ENCODE measurements around the gene ASPHD2. TPM values are rescaled to one million over a fixed set of nuclear protein-coding genes. Genes with fewer than 3 reads are reported as not detected.

ASPHD2 gene
- polyA plus RNA-seq, 1 donor from 2014 or later, result 18.7 TPM

DNA sequence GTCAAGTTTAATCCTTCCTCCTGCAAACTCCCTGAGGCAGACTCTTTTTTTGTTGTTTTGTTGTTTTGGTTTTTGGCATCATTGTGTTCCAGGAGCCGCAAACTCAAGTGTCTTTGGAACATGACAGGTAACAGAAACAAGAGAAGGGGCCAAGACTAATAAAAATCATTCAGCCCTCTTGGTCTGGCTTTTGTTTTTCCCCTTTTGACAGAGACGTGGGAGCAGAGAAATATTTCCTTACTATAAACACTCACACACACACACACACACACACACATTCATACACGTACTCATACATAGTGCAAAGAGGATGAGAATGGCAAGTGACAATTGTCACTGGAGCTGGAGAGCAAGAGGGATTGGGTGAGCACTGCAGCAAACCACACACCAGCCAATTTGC lies 10.4 kb upstream of the ASPHD2 start:
- H4K20me1 ChIP-seq (ENCODE audit: insufficient read depth), result no peaks in the 10 kb centered on the region

DNA sequence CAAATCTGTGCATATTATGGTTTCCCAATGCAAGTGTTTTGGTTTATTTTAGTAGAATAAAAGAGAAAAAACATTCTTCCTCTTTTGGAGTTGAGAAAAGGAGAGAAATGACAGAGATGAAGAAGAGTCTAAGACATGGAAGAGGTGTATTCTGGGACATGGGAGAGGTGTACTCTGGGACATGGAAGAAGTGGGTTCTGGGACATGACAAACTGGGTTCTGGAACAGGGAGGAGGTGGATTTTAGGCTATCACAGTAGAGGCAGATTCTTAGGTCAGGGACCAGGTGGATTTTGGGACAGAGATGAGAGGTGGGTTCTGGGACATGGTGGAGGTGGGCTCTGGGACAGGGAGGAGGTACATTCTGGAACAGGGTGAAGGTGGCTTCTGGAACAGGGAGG lies 2.1 kb upstream of the ASPHD2 start:
- H3K4me2 ChIP-seq (ENCODE audit: low read length), result no peak overlapping the region
- no peak overlapping the region for H3K27ac ChIP-seq (ENCODE audit: low read length)
- H2AFZ ChIP-seq (ENCODE audit: low read depth, low read length), result no peak overlapping the region
- no peaks in the 10 kb centered on the region for H3F3A ChIP-seq (ENCODE audit: insufficient read depth, low read length, poor library complexity, severe bottlenecking)
- no peak overlapping the region for H3K9ac ChIP-seq (ENCODE audit: low read length)
- no peaks in the 10 kb centered on the region for H3K9me3 ChIP-seq (ENCODE audit: low read length)
- TF ChIP-seq SMC3 (conservative IDR thresholded peaks at IDR 0.05; ENCODE audit: poor library complexity) (no peak), TAF1 (IDR thresholded peaks at IDR 0.05; ENCODE audit: low read depth) (no peak), RAD21 (conservative IDR thresholded peaks at IDR 0.05) (no peak), MXI1 (conservative IDR thresholded peaks at IDR 0.05; ENCODE audit: poor library complexity, severe bottlenecking) (no peak)
- no peaks in the 10 kb centered on the region for H4K20me1 ChIP-seq (ENCODE audit: insufficient read depth)
- no peaks in the 10 kb centered on the region for H3K27me3 ChIP-seq (ENCODE audit: insufficient read depth, low read depth, low read length)
- H3K9me2 ChIP-seq (ENCODE audit: insufficient read depth, low read length), result no peaks in the 10 kb centered on the region
- no peak overlapping the region for H3K4me3 ChIP-seq (ENCODE audit: low read length)
- no peaks in the 10 kb centered on the region for H3K36me3 ChIP-seq (ENCODE audit: insufficient read depth, low read length)
- no peaks in the 10 kb centered on the region for H3K79me2 ChIP-seq (replicated peaks; ENCODE audit: insufficient read depth, low read length)

More for the DNA sequence above, 10.4 kb upstream of the ASPHD2 start:
- Histone ChIP-seq H3K27ac (ENCODE audit: low read length) (no peak overlapping the region), H3K79me2 (replicated peaks; ENCODE audit: insufficient read depth, low read length) (no peaks in the 10 kb centered on the region), H3K27me3 (ENCODE audit: insufficient read depth, low read depth, low read length) (no peaks in the 10 kb centered on the region), H3K4me3 (ENCODE audit: low read length) (no peak overlapping the region), H3K36me3 (ENCODE audit: insufficient read depth, low read length) (no peaks in the 10 kb centered on the region), H3K4me2 (ENCODE audit: low read length) (no peak overlapping the region), H3F3A (ENCODE audit: insufficient read depth, low read length, poor library complexity, severe bottlenecking) (no peaks in the 10 kb centered on the region), H2AFZ (ENCODE audit: low read depth, low read length) (no peak overlapping the region), H3K9me3 (ENCODE audit: low read length) (no peaks in the 10 kb centered on the region), H3K9me2 (ENCODE audit: insufficient read depth, low read length) (no peaks in the 10 kb centered on the region), H3K9ac (ENCODE audit: low read length) (no peak overlapping the region)
- TF ChIP-seq EZH2 (IDR thresholded peaks at IDR 0.05; ENCODE audit: borderline replicate concordance, insufficient read depth, low read length, poor library complexity, severe bottlenecking) (no peak), SMC3 (conservative IDR thresholded peaks at IDR 0.05; ENCODE audit: poor library complexity) (no peak), TAF1 (IDR thresholded peaks at IDR 0.05; ENCODE audit: low read depth) (no peak), REST (IDR thresholded peaks at IDR 0.05; ENCODE audit: borderline replicate concordance) (no peak), EP300 (conservative IDR thresholded peaks at IDR 0.05; ENCODE audit: poor library complexity, severe bottlenecking) (no peak), POLR2AphosphoS5 (IDR thresholded peaks at IDR 0.05) (no peak), RAD21 (conservative IDR thresholded peaks at IDR 0.05) (no peak), MXI1 (conservative IDR thresholded peaks at IDR 0.05; ENCODE audit: poor library complexity, severe bottlenecking) (no peak)
- TF ChIP-seq, protein P1, sequence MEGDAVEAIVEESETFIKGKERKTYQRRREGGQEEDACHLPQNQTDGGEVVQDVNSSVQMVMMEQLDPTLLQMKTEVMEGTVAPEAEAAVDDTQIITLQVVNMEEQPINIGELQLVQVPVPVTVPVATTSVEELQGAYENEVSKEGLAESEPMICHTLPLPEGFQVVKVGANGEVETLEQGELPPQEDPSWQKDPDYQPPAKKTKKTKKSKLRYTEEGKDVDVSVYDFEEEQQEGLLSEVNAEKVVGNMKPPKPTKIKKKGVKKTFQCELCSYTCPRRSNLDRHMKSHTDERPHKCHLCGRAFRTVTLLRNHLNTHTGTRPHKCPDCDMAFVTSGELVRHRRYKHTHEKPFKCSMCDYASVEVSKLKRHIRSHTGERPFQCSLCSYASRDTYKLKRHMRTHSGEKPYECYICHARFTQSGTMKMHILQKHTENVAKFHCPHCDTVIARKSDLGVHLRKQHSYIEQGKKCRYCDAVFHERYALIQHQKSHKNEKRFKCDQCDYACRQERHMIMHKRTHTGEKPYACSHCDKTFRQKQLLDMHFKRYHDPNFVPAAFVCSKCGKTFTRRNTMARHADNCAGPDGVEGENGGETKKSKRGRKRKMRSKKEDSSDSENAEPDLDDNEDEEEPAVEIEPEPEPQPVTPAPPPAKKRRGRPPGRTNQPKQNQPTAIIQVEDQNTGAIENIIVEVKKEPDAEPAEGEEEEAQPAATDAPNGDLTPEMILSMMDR (IDR thresholded peaks at IDR 0.05; ENCODE audit: poor library complexity, severe bottlenecking), result no peak

Data from neural cell (in vitro differentiated cells).